GM21515 (cell line): ENCODE data around the gene TCF25.
"Not testable (repeated sequence)": the region's sequence is repeated elsewhere in the genome, so short reads cannot be mapped to it uniquely, and the experiment has no call there.

Experiments
- ATAC-seq: cut with Tn5 transposase; IDR thresholded peaks from one replicate; pipeline ENCODE4 v1.9.1; 2021; ENCODE audit not compliant: unreplicated experiment

Gene TCF25

GRCh38 chr16:89902980-89903379 lies 29.6 kb downstream of the TCF25 start:
- no peak for ATAC-seq

GRCh38 chr16:89903908-89904515 lies 30.6 kb downstream of the TCF25 start:
- ATAC-seq, result no peak

- ATAC-seq, result no peak
Measured at GRCh38 chr16:89904606-89905510, 31.5 kb downstream of the TCF25 start.

GRCh38 chr16:89905511-89906139 lies 32.2 kb downstream of the TCF25 start:
- ATAC-seq, result no peak

- no peak for ATAC-seq
Measured at GRCh38 chr16:89906140-89907025, 33.0 kb downstream of the TCF25 start.

- no peak for ATAC-seq
Measured at GRCh38 chr16:89907055-89907814, 33.8 kb downstream of the TCF25 start.

GRCh38 chr16:89908236-89908635 lies 34.8 kb downstream of the TCF25 start:
- ATAC-seq, result no peak

GRCh38 chr16:89909777-89910716 lies 36.7 kb downstream of the TCF25 start:
- no peak for ATAC-seq

- no peak for ATAC-seq
Measured at GRCh38 chr16:89910717-89911354, 37.4 kb downstream of the TCF25 start.

GRCh38 chr16:89911375-89911774 lies 38.0 kb downstream of the TCF25 start:
- no peak for ATAC-seq

GRCh38 chr16:89912143-89912542 lies 38.8 kb downstream of the TCF25 start:
- ATAC-seq, result no peak

- no peak for ATAC-seq
Measured at GRCh38 chr16:89912627-89913026, 39.2 kb downstream of the TCF25 start.

- ATAC-seq, result no peak
Measured at GRCh38 chr16:89913408-89914387, 40.3 kb downstream of the TCF25 start.

- not testable (repeated sequence) for ATAC-seq
Measured at GRCh38 chr16:89914642-89915285, 41.4 kb downstream of the TCF25 start.

- no peak for ATAC-seq
Measured at GRCh38 chr16:89915303-89916232, 42.2 kb downstream of the TCF25 start.
